ENCODE results near the gene HLA-DQB2.

DNA sequence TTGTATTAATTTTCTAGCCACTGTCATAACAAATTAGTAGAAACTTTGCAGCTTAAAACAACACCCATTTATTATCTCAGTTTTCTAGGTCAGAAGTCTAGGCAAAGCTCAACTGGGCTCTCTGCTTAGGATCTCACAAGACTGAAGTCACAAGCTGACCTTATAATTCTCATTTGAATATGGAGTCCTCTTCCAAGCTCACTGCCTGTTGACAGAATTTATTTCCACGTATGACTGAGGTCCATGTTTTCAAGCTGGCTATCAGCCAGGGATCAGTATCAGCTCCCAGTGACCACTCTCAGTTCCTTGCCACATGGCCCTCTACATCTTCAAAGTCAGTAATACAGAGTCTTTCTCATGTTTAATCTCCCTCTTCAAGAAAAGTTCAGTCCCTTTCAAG lies 11.7 kb upstream of the HLA-DQB2 start:
- TF ChIP-seq POLR2A (IDR thresholded peaks at IDR 0.05; ENCODE audit: low read depth, low read length) (no peak), TAF1 (IDR thresholded peaks at IDR 0.05; ENCODE audit: low read depth, low read length) (no peak), POLR2AphosphoS5 (IDR thresholded peaks at IDR 0.05; ENCODE audit: low read depth, low read length) (no peak)
